PC-3 (cell line): ENCODE measurements around the gene SHISAL2B. TPM values are rescaled to one million over a fixed set of nuclear protein-coding genes. Genes with fewer than 3 reads are reported as not detected.
"Not testable (repeated sequence)": the region's sequence is repeated elsewhere in the genome, so short reads cannot be mapped to it uniquely, and the experiment has no call there.

Source experiments
- ATAC-seq: fragments of 200-7000 bp; cut with Tn5 transposase; 2 replicates; pipeline ENCODE4 v1.9.1; 2020; ENCODE audit warnings: mild to moderate bottlenecking, moderate library complexity
- BruUV-seq: library from RNA; stranded (reverse); fragments of 400-500 nt; replicated peaks from 2 replicates; lab custom pipeline; 2021; lab: Mats Ljungman, UMichigan
- CTCF ChIA-PET: fragments of 300-600 bp; sonication (Branson Sonifier 250); formaldehyde crosslinking; loops from one replicate; lab custom pipeline; 2022; ENCODE audit warnings: antibody characterized with exemption; lab: Charles Lee
- POLR2A ChIA-PET: fragments of 300-600 bp; sonication (Branson Sonifier 250); formaldehyde crosslinking; loops from one replicate; lab custom pipeline; 2022; ENCODE audit warnings: antibody characterized with exemption; ENCODE audit not compliant: unreplicated experiment; lab: Charles Lee
- DNase-seq: peaks from one replicate; pipeline ENCODE4 v3.0.0-alpha.2; 2015
- H2AFZ ChIP-seq: fragments of 300-600 bp; sonication (generic); 2 replicates; pipeline ENCODE4 v1.6.0; 2016; ENCODE audit warnings: antibody characterized with exemption, low read length
- H3F3A ChIP-seq: fragments of 300-600 bp; sonication (generic); one replicate; pipeline ENCODE4 v1.6.0; 2017; ENCODE audit warnings: antibody characterized with exemption, low read length, control low read depth, mild to moderate bottlenecking; ENCODE audit not compliant: unreplicated experiment
- H3K27ac ChIP-seq: fragments of 300-600 bp; sonication (generic); 2 replicates; pipeline ENCODE4 v1.5.1; 2016; ENCODE audit warnings: mild to moderate bottlenecking, low read length
- H3K27me3 ChIP-seq: fragments of 300-600 bp; sonication (generic); 2 replicates; pipeline ENCODE4 v1.6.1; 2016; ENCODE audit warnings: low read length, mixed read lengths
- H3K36me3 ChIP-seq: fragments of 300-600 bp; sonication (generic); 2 replicates; pipeline ENCODE4 v1.6.1; 2016; ENCODE audit warnings: low read depth, mixed run types, low read length, mixed read lengths
- H3K4me1 ChIP-seq: fragments of 300-600 bp; sonication (generic); 2 replicates; pipeline ENCODE4 v1.5.1; 2016; ENCODE audit warnings: low read length; ENCODE audit not compliant: insufficient read depth
- H3K4me2 ChIP-seq: fragments of 300-600 bp; sonication (generic); 2 replicates; pipeline ENCODE4 v1.6.0; 2016; ENCODE audit warnings: low read length
- H3K4me3 ChIP-seq: fragments of 300-600 bp; sonication (generic); 2 replicates; pipeline ENCODE4 v1.5.1; 2016; ENCODE audit warnings: mild to moderate bottlenecking, low read length, mixed read lengths
- H3K79me2 ChIP-seq: fragments of 300-600 bp; sonication (generic); 2 replicates; pipeline ENCODE4 v1.6.1; 2017; ENCODE audit warnings: low read length, mixed read lengths
- H3K9ac ChIP-seq: fragments of 300-600 bp; sonication (generic); 2 replicates; pipeline ENCODE4 v1.6.0; 2016; ENCODE audit warnings: mild to moderate bottlenecking, low read length
- H3K9me2 ChIP-seq: fragments of 300-600 bp; sonication (generic); replicated peaks from 2 replicates; pipeline ENCODE4 v1.6.1; 2016; ENCODE audit warnings: mixed run types, low read length, mixed read lengths
- H3K9me3 ChIP-seq: fragments of 300-600 bp; sonication (generic); 2 replicates; pipeline ENCODE4 v1.6.1; 2016; ENCODE audit warnings: low read length, mixed read lengths
- H4K20me1 ChIP-seq: fragments of 300-600 bp; sonication (generic); 2 replicates; pipeline ENCODE4 v1.6.1; 2016; ENCODE audit warnings: low read length, mixed read lengths
- CTCF ChIP-seq: fragments of 300-600 bp; sonication (generic); conservative IDR thresholded peaks from 2 replicates; pipeline ENCODE4 v1.5.1; 2017; ENCODE audit warnings: antibody characterized with exemption, low read depth, mild to moderate bottlenecking, low read length
- EZH2 ChIP-seq: fragments of 300-600 bp; sonication (generic); IDR thresholded peaks from one replicate; pipeline ENCODE4 v1.6.1; 2017; ENCODE audit warnings: antibody characterized with exemption, mild to moderate bottlenecking, low read length; ENCODE audit not compliant: unreplicated experiment
- EZH2phosphoT487 ChIP-seq: fragments of 300-600 bp; sonication (generic); IDR thresholded peaks from 2 replicates; pipeline ENCODE4 v1.6.1; 2018; ENCODE audit warnings: mild to moderate bottlenecking, antibody characterized with exemption, low read length, borderline replicate concordance
- intact Hi-C: fragments of 100-400 bp; cut with micrococcal nuclease; formaldehyde crosslinking; loops from 2 replicates; pipeline ENCODE4 v1.9.0; 2023
- total RNA-seq: library from RNA; depleted of rRNA; stranded (reverse); fragments of >200 nt; gene quantifications from 2 replicates; pipeline ENCODE4 v1.2.3, GENCODE V29; 2014

SHISAL2B gene
- total RNA-seq, 1 experiment from 2014 or later: 0.62 TPM

- Histone ChIP-seq H4K20me1 (no peaks in the 10 kb centered on the region), H3K27ac (no peak overlapping the region), H3K9me2 (no peaks in the 10 kb centered on the region), H3K27me3 (no peaks in the 10 kb centered on the region), H3K4me2 (peak overlapping the region; percentile 88; the same call in 1 of the 2 replicates), H3K9me3 (no peaks in the 10 kb centered on the region), H3K4me3 (no peak overlapping the region), H3K9ac (no peak overlapping the region), H3K4me1 (peaks cover 9% of the 10 kb centered on the region; the same call in 1 of the 2 replicates), H3K36me3 (no peaks in the 10 kb centered on the region; the same call in 1 of the 2 replicates), H2AFZ (no peak overlapping the region), H3F3A (no peaks in the 10 kb centered on the region), H3K79me2 (no peaks in the 10 kb centered on the region)
- CTCF ChIA-PET: no interaction called here
- TF ChIP-seq CTCF (no peak), EZH2 (no peak), EZH2phosphoT487 (no peak)
- POLR2A ChIA-PET: no interaction called here
- no TSS peak for BruUV-seq
- no peak for DNase-seq
- no peak for ATAC-seq
- intact Hi-C loops: no loop called here
Observed at GRCh38 chr5:64691291-64691690, 988 bp downstream of the SHISAL2B start.

- no TSS peak for BruUV-seq
- TF ChIP-seq EZH2phosphoT487 (no peak), CTCF (no peak), EZH2 (no peak)
Observed at GRCh38 chr5:64693636-64694035, 3.3 kb downstream of the SHISAL2B start.

GRCh38 chr5:64696414-64696813 is 6.1 kb downstream of the SHISAL2B start:
- CTCF ChIA-PET, DNase-seq, H3K9ac ChIP-seq, H3K4me2 ChIP-seq, H3K9me3 ChIP-seq, H3K79me2 ChIP-seq, H3K9me2 ChIP-seq, H3K27ac ChIP-seq, H4K20me1 ChIP-seq, H3K36me3 ChIP-seq, POLR2A ChIA-PET, H3K27me3 ChIP-seq, BruUV-seq, H2AFZ ChIP-seq, H3K4me1 ChIP-seq, intact Hi-C loops, H3F3A ChIP-seq, ATAC-seq, H3K4me3 ChIP-seq: not testable (repeated sequence)

More at GRCh38 chr5:64693636-64694035, 3.3 kb downstream of the SHISAL2B start:
- peaks cover 9% of the 10 kb centered on the region; the same call in 1 of the 2 replicates for H3K4me1 ChIP-seq
- H3K9ac ChIP-seq: no peak overlapping the region
- no peaks in the 10 kb centered on the region for H4K20me1 ChIP-seq
- peak; percentile 60 for DNase-seq
- no peak overlapping the region for H3K4me3 ChIP-seq
- CTCF ChIA-PET: no interaction called here
- H3K9me3 ChIP-seq: no peaks in the 10 kb centered on the region
- H3K27me3 ChIP-seq: no peaks in the 10 kb centered on the region
- H3K9me2 ChIP-seq: no peaks in the 10 kb centered on the region
- intact Hi-C loops: no loop called here
- H2AFZ ChIP-seq: 0 out of 2 replicates have a peak overlapping the region, but pooled peaks have one; percentile 22
- ATAC-seq: peak; percentile 76
- H3F3A ChIP-seq: no peaks in the 10 kb centered on the region
- H3K36me3 ChIP-seq: no peaks in the 10 kb centered on the region; the same call in 1 of the 2 replicates
- no peak overlapping the region for H3K27ac ChIP-seq
- no peak overlapping the region for H3K4me2 ChIP-seq
- POLR2A ChIA-PET: no interaction called here
- H3K79me2 ChIP-seq: no peaks in the 10 kb centered on the region
